ENCODE data around the gene VARS2.
"Not testable (repeated sequence)": the region's sequence is repeated elsewhere in the genome, so short reads cannot be mapped to it uniquely, and the experiment has no call there.

Gene VARS2

GRCh38 chr6:30966154-30966553, 52.1 kb downstream of the VARS2 start (continued):
- TF ChIP-seq ZNF18 (tag by site-specific recombination; IDR thresholded peaks at IDR 0.05) = no peak
- TF ChIP-seq GFI1B (tag by site-specific recombination; IDR thresholded peaks at IDR 0.05) = no peak
- no peak for TF ChIP-seq RBAK (tag by site-specific recombination; IDR thresholded peaks at IDR 0.05)
- TF ChIP-seq GLIS1 (tag by site-specific recombination; IDR thresholded peaks at IDR 0.05) = no peak
- TF ChIP-seq REPIN1 (tag by site-specific recombination; IDR thresholded peaks at IDR 0.05; ENCODE audit: low read depth) = no peak

GRCh38 chr6:30969171-30969570, 55.1 kb downstream of the VARS2 start:
- CTCF ChIA-PET = interaction anchor here (1.3 kb wide), 1 partner anchor 143 kb away, joined by 3 read pairs; the partner anchor contains the start of gene C6orf15
- POLR2A ChIA-PET; H3K9me3 ChIP-seq (ENCODE audit: control insufficient read depth, insufficient read depth, low read depth, low read length); H3K4me1 ChIP-seq (ENCODE audit: control insufficient read depth, insufficient read depth, low read length); H3K27ac ChIP-seq (ENCODE audit: extremely low read depth, low read depth, low read length); H3K36me3 ChIP-seq (ENCODE audit: control insufficient read depth in 2 of 2, insufficient read depth in 1 of 2, low read length in 2 of 2); H3K4me3 ChIP-seq (ENCODE audit: low read depth, low read length): not testable (repeated sequence)

- H3K4me1 ChIP-seq (ENCODE audit: control insufficient read depth, insufficient read depth, low read length) = no peaks in the 10 kb centered on the region
- ChIA-PET POLR2A (no interaction called here), CTCF (interaction anchor here (0.9 kb wide), 1 partner anchor 12 kb away, joined by 3 read pairs; no protein-coding TSS in a partner anchor)
- TF ChIP-seq ZNF23 (tag by site-specific recombination; IDR thresholded peaks at IDR 0.05; ENCODE audit: borderline replicate concordance) (no peak), TCF7L2 (IDR thresholded peaks at IDR 0.05; ENCODE audit: borderline replicate concordance, low read depth, low read length) (no peak), ZNF596 (tag by site-specific recombination; IDR thresholded peaks at IDR 0.05) (no peak), ZNF548 (tag by site-specific recombination; IDR thresholded peaks at IDR 0.05) (no peak), ZBTB1 (tag by site-specific recombination; IDR thresholded peaks at IDR 0.05) (no peak), MYNN (tag by site-specific recombination; IDR thresholded peaks at IDR 0.05; ENCODE audit: borderline replicate concordance) (no peak), ZNF132 (tag by site-specific recombination; IDR thresholded peaks at IDR 0.05; ENCODE audit: borderline replicate concordance) (no peak), GLI4 (tag by site-specific recombination; IDR thresholded peaks at IDR 0.05) (no peak), ZNF830 (tag by site-specific recombination; IDR thresholded peaks at IDR 0.05; ENCODE audit: low read depth) (no peak), ZNF433 (tag by site-specific recombination; IDR thresholded peaks at IDR 0.05; ENCODE audit: low read depth) (no peak)
- no peak overlapping the region for H3K4me3 ChIP-seq (ENCODE audit: low read depth, low read length)
- no peaks in the 10 kb centered on the region for H3K36me3 ChIP-seq (ENCODE audit: control insufficient read depth in 2 of 2, insufficient read depth in 1 of 2, low read length in 2 of 2)
- H3K27ac ChIP-seq (ENCODE audit: extremely low read depth, low read depth, low read length) = no peak overlapping the region
- H3K9me3 ChIP-seq (ENCODE audit: control insufficient read depth, insufficient read depth, low read depth, low read length) = no peaks in the 10 kb centered on the region
Observed at GRCh38 chr6:30970946-30971345, 56.9 kb downstream of the VARS2 start.

GRCh38 chr6:30972816-30973215, 58.8 kb downstream of the VARS2 start:
- Histone ChIP-seq H3K9me3 (ENCODE audit: control insufficient read depth, insufficient read depth, low read depth, low read length) (no peaks in the 10 kb centered on the region), H3K4me3 (ENCODE audit: low read depth, low read length) (no peak overlapping the region), H3K36me3 (ENCODE audit: control insufficient read depth in 2 of 2, insufficient read depth in 1 of 2, low read length in 2 of 2) (no peaks in the 10 kb centered on the region), H3K27ac (ENCODE audit: extremely low read depth, low read depth, low read length) (no peak overlapping the region), H3K4me1 (ENCODE audit: control insufficient read depth, insufficient read depth, low read length) (no peaks in the 10 kb centered on the region)
- TF ChIP-seq ZNF747 (tag by site-specific recombination; IDR thresholded peaks at IDR 0.05) = no peak
- TF ChIP-seq ZNF214 (tag by site-specific recombination; IDR thresholded peaks at IDR 0.05; ENCODE audit: borderline replicate concordance) = no peak
- TF ChIP-seq ZNF560 (tag by site-specific recombination; IDR thresholded peaks at IDR 0.05; ENCODE audit: borderline replicate concordance) = no peak
- TF ChIP-seq ZNF138 (tag by site-specific recombination; IDR thresholded peaks at IDR 0.05; ENCODE audit: borderline replicate concordance) = no peak
- TF ChIP-seq RBAK (tag by site-specific recombination; IDR thresholded peaks at IDR 0.05) = no peak
- TF ChIP-seq ZNF658 (tag by site-specific recombination; IDR thresholded peaks at IDR 0.05) = no peak
- no peak for TF ChIP-seq ZBTB44 (tag by site-specific recombination; IDR thresholded peaks at IDR 0.05)
- TF ChIP-seq ZNF350 (tag by site-specific recombination; IDR thresholded peaks at IDR 0.05) = no peak
- no peak for TF ChIP-seq ZNF624 (tag by site-specific recombination; IDR thresholded peaks at IDR 0.05)
- TF ChIP-seq ZNF416 (tag by site-specific recombination; IDR thresholded peaks at IDR 0.05) = no peak
- TF ChIP-seq ZNF121 (tag by site-specific recombination; IDR thresholded peaks at IDR 0.05) = no peak
- no peak for TF ChIP-seq ZNF501 (tag by site-specific recombination; IDR thresholded peaks at IDR 0.05)
- TF ChIP-seq ZNF37A (tag by site-specific recombination; IDR thresholded peaks at IDR 0.05) = no peak
- no peak for TF ChIP-seq ZNF701 (tag by site-specific recombination; IDR thresholded peaks at IDR 0.05)
- POLR2A ChIA-PET = interaction anchor here (0.9 kb wide), 1 partner anchor 9 kb away, joined by 3 read pairs; no protein-coding TSS in a partner anchor
- CTCF ChIA-PET = interaction anchor here (0.6 to 3.1 kb wide), 3 partner anchors 9 to 57 kb away, joined by 3 to 8 read pairs (median 6); no protein-coding TSS in a partner anchor
